Adrenal gland (tissue), 5 donors: ENCODE data around the gene TSPAN5.

Experiments
- CTCF ChIP-seq, 6 experiments: fragments of 450-650 bp in 4 of 6; fragments of 200-600 bp in 2 of 6; sonication (generic) in 1 of 6; IDR thresholded peaks; 1 replicate in 5 of 6; 2 replicates in 1 of 6; pipeline versions ENCODE4 v1.5.1 to v1.8.0; 2016 to 2021; ENCODE audit warnings: antibody characterized with exemption in 6 of 6, mild to moderate bottlenecking in 2 of 6, moderate library complexity in 1 of 6
- POLR2A ChIP-seq, 2 donors: fragments of 450-650 bp; IDR thresholded peaks; one replicate each; pipeline ENCODE4 v1.6.1; 2017; ENCODE audit warnings: antibody characterized with exemption in 2 of 2, mild to moderate bottlenecking in 2 of 2, moderate library complexity in 1 of 2
- donor health status: DM: no; HTN: no; CAD: no.

GRCh38 chr4:98470831-98471230 is 187.6 kb downstream of the TSPAN5 start:
- TF ChIP-seq CTCF (IDR thresholded peaks at IDR 0.05) (no peak), POLR2A (IDR thresholded peaks at IDR 0.05) (no peak)
